GM21515 (cell line): ENCODE data around the gene RAB36.

Experiments
- ATAC-seq: cut with Tn5 transposase; IDR thresholded peaks from one replicate; pipeline ENCODE4 v1.9.1; 2021; ENCODE audit not compliant: unreplicated experiment

RAB36 gene

GRCh38 chr22:23157560-23158515 lies 12.6 kb downstream of the RAB36 start:
- no peak for ATAC-seq

GRCh38 chr22:23158516-23159290 lies 13.4 kb downstream of the RAB36 start:
- ATAC-seq: no peak

DNA sequence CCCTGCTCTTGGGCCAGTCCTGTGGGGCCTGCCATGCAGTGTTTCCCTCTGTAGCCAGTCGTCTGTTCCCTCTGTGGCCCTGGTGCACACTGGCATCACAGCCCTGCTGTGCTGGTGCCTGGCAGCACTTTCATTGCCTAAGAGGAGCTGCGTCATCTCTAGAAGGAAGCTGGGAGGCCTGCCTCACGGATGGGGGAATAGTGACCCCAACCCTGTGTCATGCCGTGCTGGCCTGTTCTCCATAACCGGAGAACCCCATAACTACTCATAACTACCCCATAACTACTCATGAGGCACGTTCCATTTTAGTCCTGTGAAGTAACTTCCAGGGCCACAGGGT lies 14.0 kb downstream of the RAB36 start:
- ATAC-seq: no peak

DNA sequence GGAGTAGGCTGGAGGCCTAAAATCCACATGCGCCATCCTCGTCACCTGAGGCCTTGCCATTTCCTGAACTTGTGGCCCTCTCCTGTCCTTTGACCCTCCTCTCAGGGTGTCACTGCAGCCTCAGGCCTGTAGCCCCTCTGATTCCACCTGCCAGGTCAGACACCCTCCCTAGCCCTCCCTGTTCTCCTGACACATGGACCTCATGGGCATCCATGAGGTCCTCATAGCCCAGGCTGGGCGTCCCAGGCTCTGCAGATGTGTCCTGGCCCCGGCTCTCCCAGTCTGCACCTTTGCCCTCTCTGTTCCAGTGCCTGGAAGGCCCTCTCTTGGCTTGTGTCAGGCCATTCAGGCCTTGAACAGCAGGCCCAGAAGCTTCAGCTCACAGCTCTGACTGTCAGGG lies 15.8 kb downstream of the RAB36 start:
- no peak for ATAC-seq

DNA sequence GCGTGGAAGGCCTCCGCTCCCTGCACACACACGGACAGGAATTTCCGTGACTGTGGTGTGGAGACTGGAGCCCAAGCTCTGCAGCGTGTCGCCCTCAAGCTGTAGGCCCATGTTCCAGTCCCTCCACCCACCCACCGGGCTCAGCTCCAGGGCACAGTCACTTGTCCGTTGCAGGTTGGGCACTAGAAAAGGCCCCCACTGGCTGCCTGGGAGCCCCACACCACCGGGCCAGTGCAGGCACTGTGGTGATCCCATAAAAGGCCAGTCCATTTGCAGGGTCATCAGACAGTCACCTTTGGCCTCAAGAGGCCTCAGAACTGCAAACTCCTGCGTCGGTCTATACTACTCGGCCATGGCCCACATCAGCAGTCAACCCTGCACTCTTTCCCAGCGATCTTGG lies 16.3 kb downstream of the RAB36 start:
- no peak for ATAC-seq

DNA sequence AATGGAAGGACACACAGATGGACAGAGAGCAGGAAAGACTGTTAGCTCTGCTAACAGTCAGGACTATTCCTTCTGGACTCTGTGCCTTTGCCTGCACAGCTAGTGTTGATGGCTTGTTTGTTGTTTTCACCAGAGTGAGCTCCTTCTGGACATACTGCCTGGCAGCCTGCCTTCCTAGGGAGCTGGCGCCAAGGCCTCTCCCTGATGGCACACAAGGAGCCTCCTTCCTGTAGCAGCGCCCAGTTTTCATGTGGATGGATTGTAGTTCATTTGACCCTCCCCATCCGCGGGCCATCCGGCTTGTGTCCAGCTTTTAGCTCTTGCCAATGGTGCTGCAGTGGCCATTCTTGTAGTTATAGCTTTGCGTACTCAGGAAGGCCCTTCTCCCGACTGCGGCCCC lies 18.4 kb downstream of the RAB36 start:
- no peak for ATAC-seq

- ATAC-seq: no peak
Observed at GRCh38 chr22:23164091-23164490, 18.8 kb downstream of the RAB36 start.

DNA sequence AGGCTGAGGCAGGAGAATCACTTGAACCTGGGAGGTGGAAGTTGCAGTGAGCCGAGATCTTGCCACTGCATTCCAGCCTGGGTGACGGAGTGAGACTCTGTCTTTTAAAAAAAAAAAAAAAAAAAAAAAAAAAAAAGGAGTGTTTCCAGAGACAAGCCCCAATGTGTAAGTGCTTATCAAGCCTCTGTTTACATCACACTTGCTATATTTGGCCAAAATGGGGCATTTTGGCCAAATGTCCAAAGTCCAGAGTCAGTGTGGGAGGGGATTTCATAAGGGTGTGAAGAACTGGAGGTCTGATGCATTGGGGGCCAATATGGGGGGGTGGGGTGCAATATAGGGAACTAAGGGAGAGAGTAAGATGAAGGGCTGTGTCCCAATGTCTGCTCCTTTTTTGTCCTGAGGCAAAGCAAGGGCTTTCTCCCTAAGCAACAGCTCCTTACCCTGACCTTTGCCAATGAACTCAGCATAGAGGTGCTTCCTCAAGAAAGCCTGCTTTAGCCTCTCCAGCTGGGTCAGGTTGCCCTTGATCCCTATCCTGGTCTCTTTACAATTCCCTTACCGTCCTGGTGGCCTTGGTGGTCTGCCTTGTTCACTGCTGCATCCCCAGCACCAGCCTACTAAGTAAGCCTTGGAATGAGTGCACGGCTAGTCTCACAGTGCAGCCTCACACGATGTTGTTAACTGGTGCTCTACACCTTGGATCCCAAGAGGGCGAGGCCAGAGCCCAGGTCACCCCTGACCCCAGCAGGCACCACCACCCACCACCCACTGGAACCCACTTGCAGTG lies 21.0 kb downstream of the RAB36 start:
- no peak for ATAC-seq

DNA sequence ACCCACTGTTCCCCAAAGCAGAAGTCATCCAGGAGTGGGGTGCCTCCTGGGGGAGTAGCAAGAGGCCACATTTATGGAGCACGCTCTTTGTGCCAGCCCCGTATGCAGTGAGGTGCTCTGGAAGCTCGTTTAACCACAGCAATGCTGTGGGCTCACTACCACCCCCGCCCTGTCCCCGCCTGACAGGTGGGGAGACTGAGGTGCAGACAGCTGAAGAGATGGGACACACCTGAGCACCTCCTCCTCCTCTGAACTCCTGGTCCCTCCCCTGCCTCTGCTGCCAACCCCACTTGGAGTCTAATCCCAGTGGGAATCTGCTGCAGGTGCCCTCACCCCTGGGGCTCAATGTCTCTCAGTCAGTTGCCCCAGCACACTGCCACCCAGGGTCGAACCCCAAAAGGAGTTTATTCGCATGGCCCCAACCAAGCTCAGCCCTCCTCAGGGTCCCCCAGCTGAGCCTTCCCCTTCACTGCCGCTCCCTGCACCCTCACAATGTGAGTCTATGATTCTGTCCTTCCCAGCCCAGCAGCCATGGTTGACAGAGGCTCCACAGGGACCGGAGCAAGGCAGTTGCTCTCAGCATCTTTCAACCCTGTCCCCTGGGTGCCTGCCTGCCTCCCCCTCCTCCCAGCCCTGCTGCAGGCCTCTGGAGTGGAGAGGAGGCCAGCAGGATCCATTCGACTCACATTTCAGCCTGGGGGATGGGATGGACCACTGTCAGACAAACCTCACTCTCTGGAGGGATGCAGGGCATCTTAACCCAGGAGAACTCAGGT lies 21.8 kb downstream of the RAB36 start:
- no peak for ATAC-seq

- no peak for ATAC-seq
Observed at GRCh38 chr22:23168391-23169042, 23.2 kb downstream of the RAB36 start.

GRCh38 chr22:23169043-23169406 lies 23.7 kb downstream of the RAB36 start:
- no peak for ATAC-seq

GRCh38 chr22:23175817-23176644 lies 30.8 kb downstream of the RAB36 start:
- ATAC-seq: no peak

GRCh38 chr22:23176645-23177027 lies 31.4 kb downstream of the RAB36 start:
- ATAC-seq: no peak

DNA sequence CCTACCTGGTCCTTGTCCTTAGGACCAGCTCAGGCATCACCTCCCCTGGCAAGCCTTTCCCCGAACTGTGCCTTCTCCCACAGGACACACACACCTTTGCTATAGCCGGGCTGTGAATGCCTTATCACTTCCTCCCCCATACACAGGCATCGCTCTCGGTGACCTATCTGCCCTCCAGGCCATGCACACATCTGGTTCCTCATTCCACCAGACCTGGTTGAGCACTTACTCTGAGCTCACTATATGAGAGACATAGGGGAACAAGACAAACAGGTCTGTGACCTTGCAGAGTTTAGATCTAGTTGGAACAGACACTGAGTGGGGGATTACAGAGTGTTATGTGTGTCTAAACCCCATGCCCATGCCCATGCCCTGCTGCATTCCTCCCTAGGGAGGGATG lies 31.9 kb downstream of the RAB36 start:
- no peak for ATAC-seq

DNA sequence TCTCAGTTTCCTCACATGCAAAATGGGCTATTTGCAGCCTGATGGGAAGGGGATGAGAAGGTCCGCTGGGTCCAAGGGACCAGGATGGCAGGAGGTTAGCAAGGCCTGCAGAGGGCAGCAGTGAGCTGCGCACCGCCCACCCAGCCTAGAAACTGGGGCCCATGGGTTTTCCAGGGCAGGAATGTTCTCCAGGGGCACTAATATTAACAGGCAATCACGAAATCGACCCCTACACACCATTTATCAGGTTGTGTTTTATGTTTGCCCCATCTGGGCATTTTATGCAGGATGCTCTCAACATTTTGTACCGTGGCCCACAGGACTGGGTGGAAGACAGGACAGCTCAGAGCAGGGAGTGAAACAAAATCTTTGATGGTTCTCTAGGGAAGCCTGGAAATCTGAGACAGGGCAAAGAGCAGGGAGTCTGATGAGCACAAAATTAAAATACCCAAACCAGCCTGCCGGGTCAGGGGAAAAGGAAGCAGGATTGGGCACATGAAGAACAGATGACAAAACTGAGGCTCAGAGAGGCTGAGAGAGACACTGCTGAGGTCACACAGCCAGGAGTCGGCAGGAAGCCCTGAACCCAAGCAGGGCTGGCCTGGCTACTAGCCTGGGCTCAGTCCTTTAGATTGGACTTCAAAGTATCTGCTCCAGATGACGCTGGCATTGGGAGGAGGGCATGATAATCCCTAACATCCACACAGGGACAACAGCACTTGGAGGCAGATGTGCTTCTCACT lies 33.4 kb downstream of the RAB36 start:
- ATAC-seq: no peak

- no peak for ATAC-seq
Observed at GRCh38 chr22:23179381-23180299, 34.4 kb downstream of the RAB36 start.

DNA sequence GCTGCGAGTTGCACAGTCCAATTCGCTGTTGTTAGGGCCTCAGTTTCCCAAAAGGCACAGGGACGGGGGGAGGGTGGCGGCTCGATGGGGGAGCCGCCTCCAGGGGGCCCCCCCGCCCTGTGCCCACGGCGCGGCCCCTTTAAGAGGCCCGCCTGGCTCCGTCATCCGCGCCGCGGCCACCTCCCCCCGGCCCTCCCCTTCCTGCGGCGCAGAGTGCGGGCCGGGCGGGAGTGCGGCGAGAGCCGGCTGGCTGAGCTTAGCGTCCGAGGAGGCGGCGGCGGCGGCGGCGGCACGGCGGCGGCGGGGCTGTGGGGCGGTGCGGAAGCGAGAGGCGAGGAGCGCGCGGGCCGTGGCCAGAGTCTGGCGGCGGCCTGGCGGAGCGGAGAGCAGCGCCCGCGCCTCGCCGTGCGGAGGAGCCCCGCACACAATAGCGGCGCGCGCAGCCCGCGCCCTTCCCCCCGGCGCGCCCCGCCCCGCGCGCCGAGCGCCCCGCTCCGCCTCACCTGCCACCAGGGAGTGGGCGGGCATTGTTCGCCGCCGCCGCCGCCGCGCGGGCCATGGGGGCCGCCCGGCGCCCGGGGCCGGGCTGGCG lies 35.1 kb downstream of the RAB36 start, which contains the start of gene BCR:
Gene BCR, plus strand, starts transcription at position 209 of the 592 bp plus-strand sequence. CDS start 452 bp downstream, outside the sequence.
- ATAC-seq: no peak
